WTC11 (cell line): ENCODE measurements around the gene EIF3B. TPM values are rescaled to one million over a fixed set of nuclear protein-coding genes. Genes with fewer than 3 reads are reported as not detected.

Experiments used
- ATAC-seq: fragments of 200-7000 bp; cut with Tn5 transposase; 2 replicates; pipeline ENCODE4 v1.10.0; 2021; ENCODE audit warnings: mild to moderate bottlenecking, moderate library complexity
- CTCF ChIA-PET: fragments of 300-600 bp; sonication (Branson Sonifier 250); formaldehyde crosslinking; loops from one replicate; lab custom pipeline; 2021; ENCODE audit warnings: antibody characterized with exemption; lab: Charles Lee
- POLR2A ChIA-PET: fragments of 350-600 bp; sonication (Branson Sonifier 250); formaldehyde crosslinking; loops from one replicate; lab custom pipeline; 2021; ENCODE audit warnings: antibody characterized with exemption; lab: Charles Lee
- DNase-seq: peaks from one replicate; pipeline ENCODE4 v3.0.0; 2021; ENCODE audit warnings: low spot score
- H3K27ac Mint-ChIP-seq: 2 replicates; pipeline ENCODE4 v1.8.0; 2021; ENCODE audit warnings: mixed read lengths
- H3K27me3 Mint-ChIP-seq: 2 replicates; pipeline ENCODE4 v1.8.0; 2021; ENCODE audit warnings: low read depth, mild to moderate bottlenecking, moderate library complexity, mixed read lengths
- H3K36me3 Mint-ChIP-seq: 2 replicates; pipeline ENCODE4 v1.8.0; 2021; ENCODE audit warnings: mixed read lengths
- H3K4me1 Mint-ChIP-seq: 2 replicates; pipeline ENCODE4 v1.8.0; 2022; ENCODE audit warnings: mixed read lengths
- H3K4me3 Mint-ChIP-seq: 2 replicates; pipeline ENCODE4 v1.8.0; 2021; ENCODE audit warnings: mild to moderate bottlenecking, moderate library complexity, mixed read lengths
- H3K9me3 Mint-ChIP-seq: 2 replicates; pipeline ENCODE4 v1.8.0; 2021; ENCODE audit warnings: mixed read lengths
- ETV6 ChIP-seq: sonication (generic); formaldehyde crosslinking; IDR thresholded peaks from 2 replicates; pipeline ENCODE4 v1.8.1; 2022; ENCODE audit warnings: mild to moderate bottlenecking, missing genetic modification reagents
- FOXJ3 ChIP-seq: sonication (generic); formaldehyde crosslinking; IDR thresholded peaks from 2 replicates; pipeline ENCODE4 v1.9.0; 2021; ENCODE audit warnings: missing genetic modification reagents, mild to moderate bottlenecking, borderline replicate concordance
- HMGA2 ChIP-seq: fragments of 250-450 bp; sonication (Bioruptor Pico); IDR thresholded peaks from 2 replicates; pipeline ENCODE4 v1.4.0; 2021; ENCODE audit warnings: mild to moderate bottlenecking, moderate library complexity
- MXD4 ChIP-seq: fragments of 250-450 bp; sonication (Bioruptor Pico); IDR thresholded peaks from 2 replicates; pipeline ENCODE4 v1.8.0; 2021; ENCODE audit warnings: mild to moderate bottlenecking, moderate library complexity, borderline replicate concordance
- NFATC4 ChIP-seq: fragments of 250-450 bp; sonication (Bioruptor Pico); IDR thresholded peaks from 2 replicates; pipeline ENCODE4 v1.9.0; 2021; ENCODE audit warnings: mild to moderate bottlenecking
- SMAD4 ChIP-seq: sonication (generic); formaldehyde crosslinking; IDR thresholded peaks from 2 replicates; pipeline ENCODE4 v1.8.0; 2022; ENCODE audit warnings: mild to moderate bottlenecking, missing genetic modification reagents
- SOX15 ChIP-seq: fragments of 250-450 bp; sonication (Bioruptor Pico); IDR thresholded peaks from 2 replicates; pipeline ENCODE4 v1.9.0; 2021; ENCODE audit warnings: mild to moderate bottlenecking
- TEAD4 ChIP-seq: sonication (generic); formaldehyde crosslinking; IDR thresholded peaks from 2 replicates; pipeline ENCODE4 v1.8.0; 2022; ENCODE audit warnings: mild to moderate bottlenecking, missing genetic modification reagents
- ZNF121 ChIP-seq: sonication (generic); formaldehyde crosslinking; IDR thresholded peaks from 2 replicates; pipeline ENCODE4 v1.8.0; 2023; ENCODE audit warnings: missing genetic modification reagents
- ZNF263 ChIP-seq: sonication (generic); formaldehyde crosslinking; IDR thresholded peaks from 2 replicates; pipeline ENCODE4 v1.8.1; 2022; ENCODE audit warnings: low read depth, mild to moderate bottlenecking, moderate library complexity, missing genetic modification reagents
- total RNA-seq: library from RNA; stranded (reverse); gene quantifications from 3 replicates; pipeline ENCODE4 v1.2.3, GENCODE V29; 2021
- TF ChIP-seq, protein P1 (sequence below): sonication (generic); formaldehyde crosslinking; IDR thresholded peaks from 2 replicates; pipeline ENCODE4 v1.8.1; 2023; ENCODE audit warnings: mild to moderate bottlenecking, missing genetic modification reagents
- TF ChIP-seq, protein P2 (sequence below): sonication (generic); formaldehyde crosslinking; IDR thresholded peaks from 2 replicates; pipeline ENCODE4 v1.8.0; 2023; ENCODE audit warnings: missing genetic modification reagents, mild to moderate bottlenecking, borderline replicate concordance
- TF ChIP-seq, protein P3 (sequence below): sonication (generic); formaldehyde crosslinking; IDR thresholded peaks from 2 replicates; pipeline ENCODE4 v1.8.1; 2023; ENCODE audit warnings: mild to moderate bottlenecking, moderate library complexity, missing genetic modification reagents
- TF ChIP-seq, protein P4 (sequence below): fragments of 250-450 bp; sonication (Bioruptor Pico); IDR thresholded peaks from 2 replicates; pipeline ENCODE4 v1.9.0; 2021; ENCODE audit warnings: moderate library complexity, mild to moderate bottlenecking, inconsistent platforms, borderline replicate concordance
- TF ChIP-seq, protein P5 (sequence below): sonication (generic); formaldehyde crosslinking; IDR thresholded peaks from 2 replicates; pipeline ENCODE4 v1.8.0; 2022; ENCODE audit warnings: missing genetic modification reagents

Gene EIF3B
- total RNA-seq, 1 experiment from 2014 or later: 361 TPM

DNA sequence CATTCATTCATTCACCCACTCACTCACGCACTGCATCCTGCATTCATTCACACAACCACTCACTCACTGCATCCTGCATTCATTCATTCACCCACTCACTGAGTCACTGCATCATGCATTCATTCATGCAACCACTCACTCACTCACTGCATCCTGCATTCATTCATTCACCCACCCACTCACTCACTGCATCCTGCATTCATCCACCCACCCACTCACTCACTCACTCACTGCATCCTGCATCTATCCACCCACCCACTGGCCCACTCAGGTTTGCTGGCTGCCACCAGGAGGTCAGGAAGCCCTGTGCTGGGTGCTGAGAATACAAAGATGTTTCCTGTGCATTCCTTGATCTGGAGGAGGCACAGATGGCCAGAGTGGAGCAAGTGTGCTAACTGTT, 38.0 kb upstream of the EIF3B start:
- H3K36me3 Mint-ChIP-seq: 0 out of 2 replicates have a peak, but pooled peaks cover 2% of the 10 kb centered on the region
- no peak overlapping the region for H3K4me3 Mint-ChIP-seq
- ATAC-seq (no peak), DNase-seq (no peak)
- no peaks in the 10 kb centered on the region for H3K27me3 Mint-ChIP-seq
- H3K27ac Mint-ChIP-seq: no peak overlapping the region
- peaks cover 7% of the 10 kb centered on the region for H3K4me1 Mint-ChIP-seq
- ChIA-PET CTCF (no interaction called here), POLR2A (interaction anchor here (0.6 kb wide), 1 partner anchor 65 kb away, joined by 3 read pairs; no protein-coding TSS in a partner anchor)
- H3K9me3 Mint-ChIP-seq: no peaks in the 10 kb centered on the region
- no peak for TF ChIP-seq TEAD4 (CRISPR knock-in tag)
- TF ChIP-seq, protein P1, sequence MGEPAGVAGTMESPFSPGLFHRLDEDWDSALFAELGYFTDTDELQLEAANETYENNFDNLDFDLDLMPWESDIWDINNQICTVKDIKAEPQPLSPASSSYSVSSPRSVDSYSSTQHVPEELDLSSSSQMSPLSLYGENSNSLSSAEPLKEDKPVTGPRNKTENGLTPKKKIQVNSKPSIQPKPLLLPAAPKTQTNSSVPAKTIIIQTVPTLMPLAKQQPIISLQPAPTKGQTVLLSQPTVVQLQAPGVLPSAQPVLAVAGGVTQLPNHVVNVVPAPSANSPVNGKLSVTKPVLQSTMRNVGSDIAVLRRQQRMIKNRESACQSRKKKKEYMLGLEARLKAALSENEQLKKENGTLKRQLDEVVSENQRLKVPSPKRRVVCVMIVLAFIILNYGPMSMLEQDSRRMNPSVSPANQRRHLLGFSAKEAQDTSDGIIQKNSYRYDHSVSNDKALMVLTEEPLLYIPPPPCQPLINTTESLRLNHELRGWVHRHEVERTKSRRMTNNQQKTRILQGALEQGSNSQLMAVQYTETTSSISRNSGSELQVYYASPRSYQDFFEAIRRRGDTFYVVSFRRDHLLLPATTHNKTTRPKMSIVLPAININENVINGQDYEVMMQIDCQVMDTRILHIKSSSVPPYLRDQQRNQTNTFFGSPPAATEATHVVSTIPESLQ (CRISPR knock-in tag): no peak

DNA sequence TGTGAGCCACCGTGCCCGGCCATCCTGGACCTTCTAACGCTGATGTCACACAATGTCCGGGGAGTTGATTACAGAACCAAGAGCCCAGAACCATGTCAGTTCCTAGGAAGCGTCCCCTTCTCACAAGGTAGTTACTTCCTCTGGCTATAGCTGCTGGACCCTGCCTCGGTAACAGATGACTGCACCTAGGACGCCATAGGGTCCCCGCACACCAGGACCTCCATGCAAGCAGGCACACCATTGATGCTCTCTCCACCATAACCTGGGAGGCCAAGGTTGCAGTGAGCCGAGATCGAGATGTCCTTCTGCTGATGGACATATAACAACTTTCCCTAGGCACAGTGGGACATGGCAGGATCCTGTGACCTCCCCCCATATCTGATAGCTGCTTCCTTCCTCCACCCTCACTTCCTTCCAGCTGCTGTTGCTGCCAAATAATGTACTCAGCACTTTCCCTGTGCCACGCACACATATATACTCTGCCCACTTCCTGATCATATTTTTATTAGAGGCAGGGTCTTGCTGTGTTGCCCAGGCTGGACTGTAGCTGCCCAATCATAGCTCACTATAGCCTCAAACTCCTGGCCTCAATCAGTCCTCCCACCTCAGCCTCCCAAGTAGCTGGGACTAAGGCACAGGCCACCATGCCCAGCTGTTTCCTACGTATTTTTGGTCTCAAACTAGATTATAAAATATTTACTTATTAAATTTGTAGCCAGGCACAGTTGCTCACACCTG, 36.9 kb upstream of the EIF3B start:
- peaks cover 3% of the 10 kb centered on the region; the same call in 1 of the 2 replicates for H3K4me1 Mint-ChIP-seq
- no peak overlapping the region; the same call in 1 of the 2 replicates for H3K27ac Mint-ChIP-seq
- no peaks in the 10 kb centered on the region for H3K36me3 Mint-ChIP-seq
- ChIA-PET POLR2A (no interaction called here), CTCF (no interaction called here)
- ATAC-seq (no peak), DNase-seq (no peak)
- TF ChIP-seq ETV6 (CRISPR knock-in tag) (no peak), NFATC4 (CRISPR knock-in tag) (no peak), ZNF263 (CRISPR knock-in tag) (no peak), ZNF121 (CRISPR knock-in tag) (peak; percentile 54; the same call in 1 of the 2 replicates), SOX15 (CRISPR knock-in tag) (no peak)
- TF ChIP-seq, protein P2, sequence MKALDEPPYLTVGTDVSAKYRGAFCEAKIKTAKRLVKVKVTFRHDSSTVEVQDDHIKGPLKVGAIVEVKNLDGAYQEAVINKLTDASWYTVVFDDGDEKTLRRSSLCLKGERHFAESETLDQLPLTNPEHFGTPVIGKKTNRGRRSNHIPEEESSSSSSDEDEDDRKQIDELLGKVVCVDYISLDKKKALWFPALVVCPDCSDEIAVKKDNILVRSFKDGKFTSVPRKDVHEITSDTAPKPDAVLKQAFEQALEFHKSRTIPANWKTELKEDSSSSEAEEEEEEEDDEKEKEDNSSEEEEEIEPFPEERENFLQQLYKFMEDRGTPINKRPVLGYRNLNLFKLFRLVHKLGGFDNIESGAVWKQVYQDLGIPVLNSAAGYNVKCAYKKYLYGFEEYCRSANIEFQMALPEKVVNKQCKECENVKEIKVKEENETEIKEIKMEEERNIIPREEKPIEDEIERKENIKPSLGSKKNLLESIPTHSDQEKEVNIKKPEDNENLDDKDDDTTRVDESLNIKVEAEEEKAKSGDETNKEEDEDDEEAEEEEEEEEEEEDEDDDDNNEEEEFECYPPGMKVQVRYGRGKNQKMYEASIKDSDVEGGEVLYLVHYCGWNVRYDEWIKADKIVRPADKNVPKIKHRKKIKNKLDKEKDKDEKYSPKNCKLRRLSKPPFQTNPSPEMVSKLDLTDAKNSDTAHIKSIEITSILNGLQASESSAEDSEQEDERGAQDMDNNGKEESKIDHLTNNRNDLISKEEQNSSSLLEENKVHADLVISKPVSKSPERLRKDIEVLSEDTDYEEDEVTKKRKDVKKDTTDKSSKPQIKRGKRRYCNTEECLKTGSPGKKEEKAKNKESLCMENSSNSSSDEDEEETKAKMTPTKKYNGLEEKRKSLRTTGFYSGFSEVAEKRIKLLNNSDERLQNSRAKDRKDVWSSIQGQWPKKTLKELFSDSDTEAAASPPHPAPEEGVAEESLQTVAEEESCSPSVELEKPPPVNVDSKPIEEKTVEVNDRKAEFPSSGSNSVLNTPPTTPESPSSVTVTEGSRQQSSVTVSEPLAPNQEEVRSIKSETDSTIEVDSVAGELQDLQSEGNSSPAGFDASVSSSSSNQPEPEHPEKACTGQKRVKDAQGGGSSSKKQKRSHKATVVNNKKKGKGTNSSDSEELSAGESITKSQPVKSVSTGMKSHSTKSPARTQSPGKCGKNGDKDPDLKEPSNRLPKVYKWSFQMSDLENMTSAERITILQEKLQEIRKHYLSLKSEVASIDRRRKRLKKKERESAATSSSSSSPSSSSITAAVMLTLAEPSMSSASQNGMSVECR (CRISPR knock-in tag): no peak
- H3K27me3 Mint-ChIP-seq: no peaks in the 10 kb centered on the region
- no peaks in the 10 kb centered on the region for H3K9me3 Mint-ChIP-seq
- no peak overlapping the region for H3K4me3 Mint-ChIP-seq

DNA sequence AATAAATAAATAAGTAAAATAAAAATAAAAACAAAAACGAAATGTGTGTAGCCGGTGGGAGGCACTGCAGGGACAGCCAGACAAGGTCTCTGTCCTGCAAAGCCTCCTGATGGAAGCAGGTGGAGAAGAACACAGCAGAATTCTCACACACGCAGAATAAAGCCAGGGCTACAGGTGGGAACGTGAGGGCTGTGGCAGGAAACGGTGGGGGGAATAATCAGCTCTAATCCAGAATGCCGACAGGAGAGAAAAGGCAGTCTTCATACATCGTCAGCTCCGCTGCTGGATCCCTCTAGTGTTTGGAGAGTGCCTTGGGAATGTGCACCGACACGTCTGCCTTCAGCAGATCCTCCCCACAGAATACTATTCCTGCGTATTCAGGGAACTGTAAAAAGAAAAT, 33.6 kb upstream of the EIF3B start:
- no peaks in the 10 kb centered on the region for H3K4me1 Mint-ChIP-seq
- H3K27ac Mint-ChIP-seq: no peak overlapping the region
- H3K9me3 Mint-ChIP-seq: no peaks in the 10 kb centered on the region
- no peaks in the 10 kb centered on the region for H3K36me3 Mint-ChIP-seq
- ATAC-seq: peak; percentile 84
- H3K4me3 Mint-ChIP-seq: no peak overlapping the region
- POLR2A ChIA-PET: interaction anchor here (0.6 to 0.7 kb wide), 3 partner anchors 27 to 1356 kb away, joined by 3 to 7 read pairs (median 5); no protein-coding TSS in a partner anchor
- no peaks in the 10 kb centered on the region for H3K27me3 Mint-ChIP-seq
- CTCF ChIA-PET: interaction anchor here (0.5 to 2.0 kb wide), 13 partner anchors 10 to 310 kb away, joined by 3 to 9 read pairs (median 4); partner anchors contain the start of genes MRM2 and NUDT1
- TF ChIP-seq, protein P3, sequence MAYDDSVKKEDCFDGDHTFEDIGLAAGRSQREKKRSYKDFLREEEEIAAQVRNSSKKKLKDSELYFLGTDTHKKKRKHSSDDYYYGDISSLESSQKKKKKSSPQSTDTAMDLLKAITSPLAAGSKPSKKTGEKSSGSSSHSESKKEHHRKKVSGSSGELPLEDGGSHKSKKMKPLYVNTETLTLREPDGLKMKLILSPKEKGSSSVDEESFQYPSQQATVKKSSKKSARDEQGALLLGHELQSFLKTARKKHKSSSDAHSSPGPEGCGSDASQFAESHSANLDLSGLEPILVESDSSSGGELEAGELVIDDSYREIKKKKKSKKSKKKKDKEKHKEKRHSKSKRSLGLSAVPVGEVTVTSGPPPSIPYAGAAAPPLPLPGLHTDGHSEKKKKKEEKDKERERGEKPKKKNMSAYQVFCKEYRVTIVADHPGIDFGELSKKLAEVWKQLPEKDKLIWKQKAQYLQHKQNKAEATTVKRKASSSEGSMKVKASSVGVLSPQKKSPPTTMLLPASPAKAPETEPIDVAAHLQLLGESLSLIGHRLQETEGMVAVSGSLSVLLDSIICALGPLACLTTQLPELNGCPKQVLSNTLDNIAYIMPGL (CRISPR knock-in tag): no peak
- TF ChIP-seq SMAD4 (CRISPR knock-in tag) (no peak), HMGA2 (no peak), FOXJ3 (CRISPR knock-in tag) (no peak), ETV6 (CRISPR knock-in tag) (no peak), MXD4 (CRISPR knock-in tag) (no peak)
- TF ChIP-seq, protein P4, sequence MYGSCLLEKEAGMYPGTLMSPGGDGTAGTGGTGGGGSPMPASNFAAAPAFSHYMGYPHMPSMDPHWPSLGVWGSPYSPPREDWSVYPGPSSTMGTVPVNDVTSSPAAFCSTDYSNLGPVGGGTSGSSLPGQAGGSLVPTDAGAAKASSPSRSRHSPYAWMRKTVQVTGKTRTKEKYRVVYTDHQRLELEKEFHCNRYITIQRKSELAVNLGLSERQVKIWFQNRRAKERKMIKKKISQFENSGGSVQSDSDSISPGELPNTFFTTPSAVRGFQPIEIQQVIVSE: no peak
- TF ChIP-seq, protein P5, sequence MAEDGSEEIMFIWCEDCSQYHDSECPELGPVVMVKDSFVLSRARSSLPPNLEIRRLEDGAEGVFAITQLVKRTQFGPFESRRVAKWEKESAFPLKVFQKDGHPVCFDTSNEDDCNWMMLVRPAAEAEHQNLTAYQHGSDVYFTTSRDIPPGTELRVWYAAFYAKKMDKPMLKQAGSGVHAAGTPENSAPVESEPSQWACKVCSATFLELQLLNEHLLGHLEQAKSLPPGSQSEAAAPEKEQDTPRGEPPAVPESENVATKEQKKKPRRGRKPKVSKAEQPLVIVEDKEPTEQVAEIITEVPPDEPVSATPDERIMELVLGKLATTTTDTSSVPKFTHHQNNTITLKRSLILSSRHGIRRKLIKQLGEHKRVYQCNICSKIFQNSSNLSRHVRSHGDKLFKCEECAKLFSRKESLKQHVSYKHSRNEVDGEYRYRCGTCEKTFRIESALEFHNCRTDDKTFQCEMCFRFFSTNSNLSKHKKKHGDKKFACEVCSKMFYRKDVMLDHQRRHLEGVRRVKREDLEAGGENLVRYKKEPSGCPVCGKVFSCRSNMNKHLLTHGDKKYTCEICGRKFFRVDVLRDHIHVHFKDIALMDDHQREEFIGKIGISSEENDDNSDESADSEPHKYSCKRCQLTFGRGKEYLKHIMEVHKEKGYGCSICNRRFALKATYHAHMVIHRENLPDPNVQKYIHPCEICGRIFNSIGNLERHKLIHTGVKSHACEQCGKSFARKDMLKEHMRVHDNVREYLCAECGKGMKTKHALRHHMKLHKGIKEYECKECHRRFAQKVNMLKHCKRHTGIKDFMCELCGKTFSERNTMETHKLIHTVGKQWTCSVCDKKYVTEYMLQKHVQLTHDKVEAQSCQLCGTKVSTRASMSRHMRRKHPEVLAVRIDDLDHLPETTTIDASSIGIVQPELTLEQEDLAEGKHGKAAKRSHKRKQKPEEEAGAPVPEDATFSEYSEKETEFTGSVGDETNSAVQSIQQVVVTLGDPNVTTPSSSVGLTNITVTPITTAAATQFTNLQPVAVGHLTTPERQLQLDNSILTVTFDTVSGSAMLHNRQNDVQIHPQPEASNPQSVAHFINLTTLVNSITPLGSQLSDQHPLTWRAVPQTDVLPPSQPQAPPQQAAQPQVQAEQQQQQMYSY (CRISPR knock-in tag): no peak
- TF ChIP-seq, all 79 proteins: peak for 0
- DNase-seq: peak; percentile 45
